Measurements from ENCODE around the gene HS3ST3A1. TPM values are rescaled to one million over a fixed set of nuclear protein-coding genes. Genes with fewer than 3 reads are reported as not detected.
A peak's percentile ranks its signal among the peaks of the same experiment; 100 is the strongest.

The HS3ST3A1 gene
- 5.3 TPM for polyA plus RNA-seq (2013, experiment 1 of 2; ENCODE audit: insufficient read length)
- polyA plus RNA-seq (2013, experiment 2 of 2; ENCODE audit: insufficient read length) = 5.9 TPM

- DNase-seq = peak; percentile 85
Measured at GRCh38 chr17:13601776-13602551, at the start of gene HS3ST3A1. Gene HS3ST3A1 (minus strand): TSS chr17:13601929. CDS start chr17:13601129, 800 bp downstream.

GRCh38 chr17:13650096-13650675, 48.5 kb upstream of the HS3ST3A1 start:
- no peak for DNase-seq

- peak; percentile 57 for DNase-seq
Measured at GRCh38 chr17:13647543-13648021, 45.9 kb upstream of the HS3ST3A1 start.

GRCh38 chr17:13646969-13647542, 45.3 kb upstream of the HS3ST3A1 start:
- no peak for DNase-seq

GRCh38 chr17:13646411-13646810, 44.7 kb upstream of the HS3ST3A1 start:
- peak; percentile 64 for DNase-seq

- DNase-seq = no peak
Measured at GRCh38 chr17:13643180-13643579, 41.5 kb upstream of the HS3ST3A1 start.

- no peak for DNase-seq
Measured at GRCh38 chr17:13642188-13642587, 40.5 kb upstream of the HS3ST3A1 start.

- no peak for DNase-seq
Measured at GRCh38 chr17:13640551-13640950, 38.8 kb upstream of the HS3ST3A1 start.

GRCh38 chr17:13638855-13639458, 37.2 kb upstream of the HS3ST3A1 start:
- peak; percentile 14 for DNase-seq

GRCh38 chr17:13636951-13637350, 35.2 kb upstream of the HS3ST3A1 start:
- DNase-seq = no peak

GRCh38 chr17:13635951-13636350, 34.2 kb upstream of the HS3ST3A1 start:
- DNase-seq = no peak

GRCh38 chr17:13634021-13634420, 32.3 kb upstream of the HS3ST3A1 start:
- no peak for DNase-seq

GRCh38 chr17:13631529-13631928, 29.8 kb upstream of the HS3ST3A1 start:
- DNase-seq = no peak

GRCh38 chr17:13626703-13627102, 25.0 kb upstream of the HS3ST3A1 start:
- peak; percentile 68 for DNase-seq

GRCh38 chr17:13619462-13619861, 17.7 kb upstream of the HS3ST3A1 start:
- no peak for DNase-seq

GRCh38 chr17:13616031-13616430, 14.3 kb upstream of the HS3ST3A1 start:
- no peak for DNase-seq

GRCh38 chr17:13609941-13610340, 8.2 kb upstream of the HS3ST3A1 start:
- DNase-seq = no peak

- DNase-seq = peak; percentile 40
Measured at GRCh38 chr17:13601322-13601775, 380 bp downstream of the HS3ST3A1 start.

GRCh38 chr17:13600475-13601321, 1.0 kb downstream of the HS3ST3A1 start:
- no peak for DNase-seq

- DNase-seq = no peak
Measured at GRCh38 chr17:13599864-13600263, 1.9 kb downstream of the HS3ST3A1 start.

GRCh38 chr17:13599168-13599577, 2.6 kb downstream of the HS3ST3A1 start:
- DNase-seq = no peak

Data from fibroblast of skin of scalp (primary cell).